IMR-90 (cell line): ENCODE measurements around the gene NANS.

Source experiments
- CEBPB ChIP-seq: IDR thresholded peaks from 2 replicates; pipeline ENCODE4 v1.6.1; 2012; ENCODE audit warnings: low read depth, low read length, improper control_type of control experiment
- CTCF ChIP-seq: conservative IDR thresholded peaks from 2 replicates; pipeline ENCODE4 v1.5.1; 2012; ENCODE audit warnings: mild to moderate bottlenecking, low read depth, low read length, improper control_type of control experiment
- FOS ChIP-seq: fragments of 150-350 bp; IDR thresholded peaks from 2 replicates; pipeline ENCODE4 v1.6.1; 2016; ENCODE audit warnings: low read depth, low read length
- MAZ ChIP-seq: IDR thresholded peaks from 2 replicates; pipeline ENCODE4 v1.6.1; 2012; ENCODE audit warnings: low read depth, mild to moderate bottlenecking, low read length, improper control_type of control experiment, moderate library complexity, borderline replicate concordance
- MXI1 ChIP-seq: IDR thresholded peaks from 2 replicates; pipeline ENCODE4 v1.6.1; 2012; ENCODE audit warnings: low read depth, mild to moderate bottlenecking, low read length, moderate library complexity, borderline replicate concordance
- POLR2A ChIP-seq: IDR thresholded peaks from 2 replicates; pipeline ENCODE4 v1.6.1; 2012; ENCODE audit warnings: mild to moderate bottlenecking, low read depth, low read length
- RAD21 ChIP-seq: IDR thresholded peaks from 2 replicates; pipeline ENCODE4 v1.6.1; 2012; ENCODE audit warnings: low read length, improper control_type of control experiment
- RFX5 ChIP-seq: IDR thresholded peaks from 2 replicates; pipeline ENCODE4 v1.8.0; 2012; ENCODE audit warnings: low read depth, mild to moderate bottlenecking, low read length, moderate library complexity
- SMC3 ChIP-seq: fragments of 150-350 bp; IDR thresholded peaks from 2 replicates; pipeline ENCODE4 v1.6.1; 2016; ENCODE audit warnings: low read depth, mild to moderate bottlenecking, antibody characterized with exemption, low read length, moderate library complexity
- TF ChIP-seq, protein P1 (sequence below): fragments of 150-350 bp; IDR thresholded peaks from 2 replicates; pipeline ENCODE4 v1.6.1; 2017; ENCODE audit warnings: mild to moderate bottlenecking, antibody characterized with exemption, low read length, low read depth
- TF ChIP-seq, protein P2 (sequence below): fragments of 150-350 bp; IDR thresholded peaks from 2 replicates; pipeline ENCODE4 v1.6.1; 2016; ENCODE audit warnings: low read depth, mild to moderate bottlenecking, low read length, moderate library complexity, borderline replicate concordance

GRCh38 chr9:98009437-98009836 lies 47.1 kb upstream of the NANS start:
- no peak for TF ChIP-seq CTCF
- TF ChIP-seq SMC3: no peak
- TF ChIP-seq MAZ: no peak
- no peak for TF ChIP-seq MXI1
- TF ChIP-seq POLR2A: no peak
- no peak for TF ChIP-seq RAD21
- no peak for TF ChIP-seq RFX5
- TF ChIP-seq, protein P1, sequence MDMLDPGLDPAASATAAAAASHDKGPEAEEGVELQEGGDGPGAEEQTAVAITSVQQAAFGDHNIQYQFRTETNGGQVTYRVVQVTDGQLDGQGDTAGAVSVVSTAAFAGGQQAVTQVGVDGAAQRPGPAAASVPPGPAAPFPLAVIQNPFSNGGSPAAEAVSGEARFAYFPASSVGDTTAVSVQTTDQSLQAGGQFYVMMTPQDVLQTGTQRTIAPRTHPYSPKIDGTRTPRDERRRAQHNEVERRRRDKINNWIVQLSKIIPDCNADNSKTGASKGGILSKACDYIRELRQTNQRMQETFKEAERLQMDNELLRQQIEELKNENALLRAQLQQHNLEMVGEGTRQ: no peak
- TF ChIP-seq, protein P2, sequence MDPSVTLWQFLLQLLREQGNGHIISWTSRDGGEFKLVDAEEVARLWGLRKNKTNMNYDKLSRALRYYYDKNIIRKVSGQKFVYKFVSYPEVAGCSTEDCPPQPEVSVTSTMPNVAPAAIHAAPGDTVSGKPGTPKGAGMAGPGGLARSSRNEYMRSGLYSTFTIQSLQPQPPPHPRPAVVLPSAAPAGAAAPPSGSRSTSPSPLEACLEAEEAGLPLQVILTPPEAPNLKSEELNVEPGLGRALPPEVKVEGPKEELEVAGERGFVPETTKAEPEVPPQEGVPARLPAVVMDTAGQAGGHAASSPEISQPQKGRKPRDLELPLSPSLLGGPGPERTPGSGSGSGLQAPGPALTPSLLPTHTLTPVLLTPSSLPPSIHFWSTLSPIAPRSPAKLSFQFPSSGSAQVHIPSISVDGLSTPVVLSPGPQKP: no peak
- TF ChIP-seq CEBPB: no peak
- TF ChIP-seq FOS: no peak
